RWPE2 (cell line): ENCODE data around the gene MAP3K14.

ENCODE experiments used
- ATAC-seq: fragments of 200-7000 bp; cut with Tn5 transposase; 3 replicates; pipeline ENCODE4 v1.9.1; 2021; ENCODE audit warnings: low read depth
- DNase-seq: peaks from one replicate; pipeline ENCODE4 v3.0.0-alpha.2; 2020; ENCODE audit warnings: low spot score
- H3K27ac ChIP-seq: fragments of 450-650 bp; 2 replicates; pipeline ENCODE4 v1.5.1; 2017; ENCODE audit warnings: mild to moderate bottlenecking; ENCODE audit not compliant: poor library complexity, severe bottlenecking
- H3K27me3 ChIP-seq: fragments of 250-450 bp; sonication (Bioruptor Pico); 2 replicates; pipeline ENCODE4 v1.5.1; 2021; ENCODE audit warnings: mild to moderate bottlenecking, moderate library complexity; ENCODE audit not compliant: insufficient read depth, poor library complexity, severe bottlenecking
- H3K36me3 ChIP-seq: fragments of 250-450 bp; sonication (Bioruptor Pico); 2 replicates; pipeline ENCODE4 v1.5.1; 2020; ENCODE audit warnings: low read depth, mild to moderate bottlenecking, moderate library complexity
- H3K4me1 ChIP-seq: fragments of 250-450 bp; sonication (Bioruptor Pico); 2 replicates; pipeline ENCODE4 v1.5.1; 2021; ENCODE audit warnings: mild to moderate bottlenecking, moderate library complexity; ENCODE audit not compliant: insufficient read depth, poor library complexity, severe bottlenecking
- H3K4me3 ChIP-seq: fragments of 250-450 bp; sonication (Bioruptor Pico); 2 replicates; pipeline ENCODE4 v1.5.1; 2021; ENCODE audit warnings: mild to moderate bottlenecking, moderate library complexity; ENCODE audit not compliant: severe bottlenecking
- H3K9me3 ChIP-seq: fragments of 250-450 bp; sonication (Bioruptor Pico); 2 replicates; pipeline ENCODE4 v1.5.1; 2021; ENCODE audit warnings: mild to moderate bottlenecking, moderate library complexity; ENCODE audit not compliant: severe bottlenecking
- CTCF ChIP-seq: fragments of 450-650 bp; IDR thresholded peaks from one replicate; pipeline ENCODE4 v1.5.1; 2017; ENCODE audit warnings: mild to moderate bottlenecking, moderate library complexity; ENCODE audit not compliant: poor library complexity, severe bottlenecking

The MAP3K14 gene

GRCh38 chr17:45334701-45335677, 18.2 kb upstream of the MAP3K14 start:
- no peaks in the 10 kb centered on the region for H3K9me3 ChIP-seq
- no peaks in the 10 kb centered on the region for H3K36me3 ChIP-seq
- no peak for TF ChIP-seq CTCF
- ATAC-seq: no peak
- no peaks in the 10 kb centered on the region for H3K4me1 ChIP-seq
- DNase-seq: peak; percentile 11
- no peaks in the 10 kb centered on the region for H3K27me3 ChIP-seq
- H3K27ac ChIP-seq: no peak overlapping the region
- H3K4me3 ChIP-seq: no peak overlapping the region

- no peaks in the 10 kb centered on the region for H3K27me3 ChIP-seq
- no peaks in the 10 kb centered on the region for H3K9me3 ChIP-seq
- TF ChIP-seq CTCF: no peak
- H3K27ac ChIP-seq: no peak overlapping the region
- H3K36me3 ChIP-seq: no peaks in the 10 kb centered on the region
- ATAC-seq (no peak), DNase-seq (peak; percentile 37)
- H3K4me1 ChIP-seq: no peaks in the 10 kb centered on the region
- H3K4me3 ChIP-seq: no peak overlapping the region
These were observed 17.4 kb upstream of the MAP3K14 start for GRCh38 chr17:45334231-45334630.

GRCh38 chr17:45333702-45334092, 16.9 kb upstream of the MAP3K14 start:
- Histone ChIP-seq H3K27ac (no peak overlapping the region), H3K4me1 (no peaks in the 10 kb centered on the region), H3K9me3 (no peaks in the 10 kb centered on the region), H3K36me3 (no peaks in the 10 kb centered on the region), H3K4me3 (no peak overlapping the region), H3K27me3 (no peaks in the 10 kb centered on the region)
- DNase-seq: peak; percentile 34
- no peak for ATAC-seq
- TF ChIP-seq CTCF: no peak

GRCh38 chr17:45332989-45333701, 16.3 kb upstream of the MAP3K14 start:
- Histone ChIP-seq H3K36me3 (no peaks in the 10 kb centered on the region), H3K4me3 (no peak overlapping the region), H3K27me3 (no peaks in the 10 kb centered on the region), H3K4me1 (no peaks in the 10 kb centered on the region), H3K27ac (no peak overlapping the region), H3K9me3 (no peaks in the 10 kb centered on the region)
- DNase-seq (peak; percentile 19), ATAC-seq (peak; percentile 35; the same call in 1 of the 3 replicates)
- TF ChIP-seq CTCF: no peak

- no peak for TF ChIP-seq CTCF
- DNase-seq (peak; percentile 15), ATAC-seq (no peak)
- Histone ChIP-seq H3K27me3 (no peaks in the 10 kb centered on the region), H3K36me3 (no peaks in the 10 kb centered on the region), H3K27ac (no peak overlapping the region), H3K4me1 (no peaks in the 10 kb centered on the region), H3K4me3 (no peak overlapping the region), H3K9me3 (no peaks in the 10 kb centered on the region)
These were observed 15.7 kb upstream of the MAP3K14 start for GRCh38 chr17:45332505-45332904.
